PFSK-1 (cell line): Measurements from ENCODE around the gene PNKP.

ENCODE experiments used
- POLR2AphosphoS5 ChIP-seq: IDR thresholded peaks from 2 replicates; pipeline ENCODE4 v1.6.1; 2012; ENCODE audit warnings: low read depth, mild to moderate bottlenecking, control low read depth, low read length, moderate library complexity
- SIN3A ChIP-seq: IDR thresholded peaks from 2 replicates; pipeline ENCODE4 v1.6.1; 2012; ENCODE audit warnings: mild to moderate bottlenecking, low read length, moderate library complexity, borderline replicate concordance; ENCODE audit not compliant: insufficient read depth
- TAF1 ChIP-seq: IDR thresholded peaks from 2 replicates; pipeline ENCODE4 v1.6.1; 2012; ENCODE audit warnings: low read length, control low read depth, borderline replicate concordance; ENCODE audit not compliant: insufficient read depth
- TF ChIP-seq, protein P1 (sequence below), 2 experiments: IDR thresholded peaks; 2 replicates each; pipeline versions ENCODE4 v1.6.1 to v1.8.0; 2011 to 2012; ENCODE audit warnings: low read depth in 2 of 2, low read length in 2 of 2, control low read depth in 1 of 2, inconsistent platforms in 1 of 2, mild to moderate bottlenecking in 1 of 2, moderate library complexity in 1 of 2; ENCODE audit not compliant: insufficient read depth in 1 of 2

DNA sequence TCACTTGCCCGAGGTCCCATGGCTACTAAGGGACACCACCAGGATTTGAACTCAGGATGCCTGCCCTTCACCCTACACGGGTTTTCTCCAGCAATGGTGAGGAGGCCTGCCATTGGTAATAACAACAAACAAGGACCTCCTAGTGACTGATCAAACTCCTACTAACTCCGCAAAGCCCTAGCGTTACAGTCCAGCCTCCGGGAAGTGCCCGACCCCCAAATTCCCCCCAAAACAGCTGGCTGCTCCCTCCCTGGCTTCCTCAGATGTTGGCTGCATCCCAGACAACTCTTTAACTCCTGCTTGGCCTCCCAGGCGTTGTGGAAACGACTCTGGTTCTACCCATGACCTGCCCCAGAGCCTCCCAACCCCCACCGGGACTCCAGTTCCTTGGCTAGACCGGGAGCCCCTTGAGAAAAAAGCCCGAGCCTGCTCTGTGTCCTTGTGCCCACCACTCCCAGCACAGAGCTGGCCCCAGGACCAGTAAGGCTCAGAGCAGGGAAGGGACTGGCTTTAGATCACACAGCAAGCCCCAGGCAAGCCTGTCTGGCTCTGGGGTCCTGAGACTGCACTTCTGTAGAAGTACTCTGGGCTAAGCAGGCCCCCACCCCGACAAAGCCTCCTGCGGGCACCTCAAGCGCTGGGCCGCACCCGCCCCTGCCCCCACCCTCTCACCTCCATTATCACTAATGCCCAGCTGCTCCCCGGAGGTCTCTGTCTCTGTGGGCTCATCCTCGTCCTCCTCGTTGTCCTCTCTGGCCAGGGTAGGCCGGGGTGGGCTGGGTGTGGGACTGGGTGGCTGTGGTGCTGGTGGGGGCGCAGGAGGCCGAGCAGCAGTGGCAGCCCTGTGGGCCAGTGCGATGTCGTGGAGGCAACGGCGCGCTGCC, 5.1 kb upstream of the PNKP start:
- TF ChIP-seq POLR2AphosphoS5 = no peak
- TF ChIP-seq TAF1 = no peak
- TF ChIP-seq SIN3A = no peak
- TF ChIP-seq, protein P1, sequence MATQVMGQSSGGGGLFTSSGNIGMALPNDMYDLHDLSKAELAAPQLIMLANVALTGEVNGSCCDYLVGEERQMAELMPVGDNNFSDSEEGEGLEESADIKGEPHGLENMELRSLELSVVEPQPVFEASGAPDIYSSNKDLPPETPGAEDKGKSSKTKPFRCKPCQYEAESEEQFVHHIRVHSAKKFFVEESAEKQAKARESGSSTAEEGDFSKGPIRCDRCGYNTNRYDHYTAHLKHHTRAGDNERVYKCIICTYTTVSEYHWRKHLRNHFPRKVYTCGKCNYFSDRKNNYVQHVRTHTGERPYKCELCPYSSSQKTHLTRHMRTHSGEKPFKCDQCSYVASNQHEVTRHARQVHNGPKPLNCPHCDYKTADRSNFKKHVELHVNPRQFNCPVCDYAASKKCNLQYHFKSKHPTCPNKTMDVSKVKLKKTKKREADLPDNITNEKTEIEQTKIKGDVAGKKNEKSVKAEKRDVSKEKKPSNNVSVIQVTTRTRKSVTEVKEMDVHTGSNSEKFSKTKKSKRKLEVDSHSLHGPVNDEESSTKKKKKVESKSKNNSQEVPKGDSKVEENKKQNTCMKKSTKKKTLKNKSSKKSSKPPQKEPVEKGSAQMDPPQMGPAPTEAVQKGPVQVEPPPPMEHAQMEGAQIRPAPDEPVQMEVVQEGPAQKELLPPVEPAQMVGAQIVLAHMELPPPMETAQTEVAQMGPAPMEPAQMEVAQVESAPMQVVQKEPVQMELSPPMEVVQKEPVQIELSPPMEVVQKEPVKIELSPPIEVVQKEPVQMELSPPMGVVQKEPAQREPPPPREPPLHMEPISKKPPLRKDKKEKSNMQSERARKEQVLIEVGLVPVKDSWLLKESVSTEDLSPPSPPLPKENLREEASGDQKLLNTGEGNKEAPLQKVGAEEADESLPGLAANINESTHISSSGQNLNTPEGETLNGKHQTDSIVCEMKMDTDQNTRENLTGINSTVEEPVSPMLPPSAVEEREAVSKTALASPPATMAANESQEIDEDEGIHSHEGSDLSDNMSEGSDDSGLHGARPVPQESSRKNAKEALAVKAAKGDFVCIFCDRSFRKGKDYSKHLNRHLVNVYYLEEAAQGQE (IDR thresholded peaks at IDR 0.05; ENCODE audit: insufficient read depth in 1 of 2, low read depth in 2 of 2, low read length in 2 of 2) = no peak
